Activated naive CD8-positive, alpha-beta T cell treated with anti-CD3 and anti-CD28 coated beads, Interleukin-2, amount 50 U/mL, for 16 hours (primary cell): Measurements from ENCODE around the gene OSTN.
"Not testable (repeated sequence)": the region's sequence is repeated elsewhere in the genome, so short reads cannot be mapped to it uniquely, and the experiment has no call there.

Experiments
- DNase-seq: peaks from one replicate; pipeline ENCODE4 v3.0.0-alpha.2; 2020; ENCODE audit warnings: low read depth, low spot score

Gene OSTN

GRCh38 chr3:191235331-191236314 is 36.6 kb downstream of the OSTN start:
- no peak for DNase-seq

GRCh38 chr3:191236646-191237045 is 37.6 kb downstream of the OSTN start:
- no peak for DNase-seq

GRCh38 chr3:191237047-191237882 is 38.2 kb downstream of the OSTN start:
- no peak for DNase-seq

GRCh38 chr3:191238321-191238817 is 39.3 kb downstream of the OSTN start:
- DNase-seq = no peak

- no peak for DNase-seq
These were observed 40.5 kb downstream of the OSTN start for GRCh38 chr3:191239407-191240031.

- no peak for DNase-seq
These were observed 41.4 kb downstream of the OSTN start for GRCh38 chr3:191240486-191240885.

GRCh38 chr3:191244242-191244867 is 45.3 kb downstream of the OSTN start:
- no peak for DNase-seq

GRCh38 chr3:191246034-191246433 is 47.0 kb downstream of the OSTN start:
- DNase-seq = not testable (repeated sequence)

- DNase-seq = no peak
These were observed 47.6 kb downstream of the OSTN start for GRCh38 chr3:191246630-191247029.

GRCh38 chr3:191253089-191253799 is 54.2 kb downstream of the OSTN start:
- no peak for DNase-seq

- DNase-seq = no peak
These were observed 55.2 kb downstream of the OSTN start for GRCh38 chr3:191254098-191254873.

- no peak for DNase-seq
These were observed 56.1 kb downstream of the OSTN start for GRCh38 chr3:191255156-191255555.

- no peak for DNase-seq
These were observed 57.4 kb downstream of the OSTN start for GRCh38 chr3:191256405-191256804.

GRCh38 chr3:191257286-191257685 is 58.2 kb downstream of the OSTN start:
- DNase-seq = no peak

GRCh38 chr3:191259486-191259885 is 60.4 kb downstream of the OSTN start:
- no peak for DNase-seq

GRCh38 chr3:191260431-191261303 is 61.6 kb downstream of the OSTN start:
- DNase-seq = no peak

- DNase-seq = no peak
These were observed 62.2 kb downstream of the OSTN start for GRCh38 chr3:191261304-191261638.

GRCh38 chr3:191262650-191263049 is 63.6 kb downstream of the OSTN start:
- DNase-seq = no peak

GRCh38 chr3:191263365-191263764 is 64.3 kb downstream of the OSTN start:
- DNase-seq = no peak
